Osteocyte (in vitro differentiated cells): Measurements from ENCODE around the gene DOK1. TPM values are rescaled to one million over a fixed set of nuclear protein-coding genes. Genes with fewer than 3 reads are reported as not detected.

Experiments used
- DNase-seq: peaks from one replicate; pipeline ENCODE4 v3.0.0; 2021; ENCODE audit warnings: mixed read lengths; ENCODE audit not compliant: unreplicated experiment; ENCODE audit errors: extremely low spot score
- H3K27ac Mint-ChIP-seq: one replicate; pipeline ENCODE4 v1.8.0; 2021; ENCODE audit warnings: mild to moderate bottlenecking, mixed read lengths; ENCODE audit not compliant: unreplicated experiment
- H3K27me3 Mint-ChIP-seq: one replicate; pipeline ENCODE4 v1.8.0; 2021; ENCODE audit warnings: mixed read lengths; ENCODE audit not compliant: unreplicated experiment
- H3K36me3 Mint-ChIP-seq: one replicate; pipeline ENCODE4 v1.8.0; 2021; ENCODE audit warnings: mixed read lengths; ENCODE audit not compliant: unreplicated experiment
- H3K4me1 Mint-ChIP-seq: one replicate; pipeline ENCODE4 v1.8.0; 2021; ENCODE audit warnings: mixed read lengths; ENCODE audit not compliant: unreplicated experiment
- H3K4me3 Mint-ChIP-seq: one replicate; pipeline ENCODE4 v1.8.0; 2021; ENCODE audit warnings: mild to moderate bottlenecking, moderate library complexity, mixed read lengths; ENCODE audit not compliant: unreplicated experiment
- H3K9me3 Mint-ChIP-seq: one replicate; pipeline ENCODE4 v1.8.0; 2021; ENCODE audit warnings: mixed read lengths; ENCODE audit not compliant: unreplicated experiment
- total RNA-seq: library from RNA; stranded (reverse); gene quantifications from 2 replicates; pipeline ENCODE4 v1.2.1, GENCODE V29; 2021
- TF ChIP-seq, protein P1 (sequence below): fragments of 200-600 bp; sonication (generic); IDR thresholded peaks from 2 replicates; pipeline ENCODE4 v1.5.0; 2021; ENCODE audit warnings: antibody characterized with exemption, mild to moderate bottlenecking, moderate library complexity

The DOK1 gene
- total RNA-seq, 1 donor from 2014 or later: 17.7 TPM

DNA sequence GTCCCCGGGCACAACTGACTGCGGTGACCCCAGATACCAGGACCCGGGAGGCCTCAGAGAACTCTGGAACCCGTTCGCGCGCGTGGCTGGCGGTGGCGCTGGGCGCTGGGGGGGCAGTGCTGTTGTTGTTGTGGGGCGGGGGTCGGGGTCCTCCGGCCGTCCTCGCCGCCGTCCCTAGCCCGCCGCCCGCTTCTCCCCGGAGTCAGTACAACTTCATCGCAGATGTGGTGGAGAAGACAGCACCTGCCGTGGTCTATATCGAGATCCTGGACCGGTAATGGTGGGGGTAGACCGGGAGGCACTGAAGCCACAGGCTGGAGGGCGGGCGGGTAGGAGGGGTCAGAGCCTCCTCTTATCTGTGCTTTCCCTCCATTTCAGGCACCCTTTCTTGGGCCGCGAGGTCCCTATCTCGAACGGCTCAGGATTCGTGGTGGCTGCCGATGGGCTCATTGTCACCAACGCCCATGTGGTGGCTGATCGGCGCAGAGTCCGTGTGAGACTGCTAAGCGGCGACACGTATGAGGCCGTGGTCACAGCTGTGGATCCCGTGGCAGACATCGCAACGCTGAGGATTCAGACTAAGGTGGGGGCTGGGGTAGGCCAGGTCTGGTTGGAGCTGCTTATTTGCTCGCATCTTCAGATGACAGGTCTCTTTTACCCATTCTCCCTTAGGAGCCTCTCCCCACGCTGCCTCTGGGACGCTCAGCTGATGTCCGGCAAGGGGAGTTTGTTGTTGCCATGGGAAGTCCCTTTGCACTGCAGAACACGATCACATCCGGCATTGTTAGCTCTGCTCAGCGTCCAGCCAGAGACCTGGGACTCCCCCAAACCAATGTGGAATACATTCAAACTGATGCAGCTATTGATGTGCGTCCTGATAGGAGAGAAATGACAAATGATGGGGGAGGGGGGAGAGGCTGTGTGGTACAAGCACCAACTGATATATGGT is 24.0 kb upstream of the DOK1 start:
- Mint-ChIP-seq H3K9me3 (no peaks in the 10 kb centered on the region), H3K4me3 (peak overlapping the region; percentile 95), H3K36me3 (peaks cover 19% of the 10 kb centered on the region), H3K4me1 (peaks cover 28% of the 10 kb centered on the region), H3K27ac (peak overlapping the region; percentile 76), H3K27me3 (no peaks in the 10 kb centered on the region)
- no peak for DNase-seq
- TF ChIP-seq, protein P1, sequence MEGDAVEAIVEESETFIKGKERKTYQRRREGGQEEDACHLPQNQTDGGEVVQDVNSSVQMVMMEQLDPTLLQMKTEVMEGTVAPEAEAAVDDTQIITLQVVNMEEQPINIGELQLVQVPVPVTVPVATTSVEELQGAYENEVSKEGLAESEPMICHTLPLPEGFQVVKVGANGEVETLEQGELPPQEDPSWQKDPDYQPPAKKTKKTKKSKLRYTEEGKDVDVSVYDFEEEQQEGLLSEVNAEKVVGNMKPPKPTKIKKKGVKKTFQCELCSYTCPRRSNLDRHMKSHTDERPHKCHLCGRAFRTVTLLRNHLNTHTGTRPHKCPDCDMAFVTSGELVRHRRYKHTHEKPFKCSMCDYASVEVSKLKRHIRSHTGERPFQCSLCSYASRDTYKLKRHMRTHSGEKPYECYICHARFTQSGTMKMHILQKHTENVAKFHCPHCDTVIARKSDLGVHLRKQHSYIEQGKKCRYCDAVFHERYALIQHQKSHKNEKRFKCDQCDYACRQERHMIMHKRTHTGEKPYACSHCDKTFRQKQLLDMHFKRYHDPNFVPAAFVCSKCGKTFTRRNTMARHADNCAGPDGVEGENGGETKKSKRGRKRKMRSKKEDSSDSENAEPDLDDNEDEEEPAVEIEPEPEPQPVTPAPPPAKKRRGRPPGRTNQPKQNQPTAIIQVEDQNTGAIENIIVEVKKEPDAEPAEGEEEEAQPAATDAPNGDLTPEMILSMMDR: no peak

DNA sequence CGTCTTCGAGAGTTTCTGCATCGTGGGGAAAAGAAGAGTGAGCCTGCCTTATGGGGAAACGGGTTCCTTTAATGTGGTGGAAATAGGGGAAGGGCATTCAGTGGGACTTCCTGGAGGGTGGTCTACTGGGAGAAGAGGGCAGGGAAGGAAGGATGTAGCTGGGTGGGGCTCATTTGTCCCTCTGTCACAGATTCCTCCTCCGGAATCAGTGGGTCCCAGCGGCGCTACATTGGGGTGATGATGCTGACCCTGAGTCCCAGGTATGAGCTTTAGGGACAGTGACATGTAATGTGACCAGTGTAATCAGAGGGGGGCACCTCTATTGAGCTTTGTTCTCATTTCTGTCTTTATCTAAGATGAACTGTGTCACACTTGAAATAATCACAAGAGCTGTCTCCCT is 22.9 kb upstream of the DOK1 start:
- TF ChIP-seq, protein P1: no peak
- no peaks in the 10 kb centered on the region for H3K27me3 Mint-ChIP-seq
- H3K36me3 Mint-ChIP-seq: peaks cover 10% of the 10 kb centered on the region
- no peaks in the 10 kb centered on the region for H3K9me3 Mint-ChIP-seq
- H3K27ac Mint-ChIP-seq: peak overlapping the region; percentile 61
- H3K4me3 Mint-ChIP-seq: no peak overlapping the region
- H3K4me1 Mint-ChIP-seq: peaks cover 28% of the 10 kb centered on the region
- DNase-seq: no peak

DNA sequence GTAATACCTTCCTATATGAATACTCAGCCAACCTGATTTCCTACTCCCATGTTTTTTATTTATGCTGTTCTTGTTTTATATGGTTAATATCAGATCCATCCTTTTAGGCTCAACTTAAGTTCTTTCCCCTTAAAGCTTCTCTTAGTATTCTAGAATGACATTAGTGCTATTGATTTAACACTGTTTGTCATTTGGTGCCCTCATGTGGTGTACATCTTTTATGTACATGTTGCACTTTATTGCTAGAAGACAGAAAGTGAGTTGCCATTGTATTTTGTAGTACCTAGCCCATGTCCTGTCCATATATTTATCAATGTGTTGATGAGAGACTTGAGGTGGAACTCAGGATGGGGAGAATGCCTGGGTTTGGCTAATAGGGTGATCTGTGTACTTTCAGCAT is 22.3 kb upstream of the DOK1 start:
- no peak for DNase-seq
- Mint-ChIP-seq H3K4me1 (peaks cover 28% of the 10 kb centered on the region), H3K27ac (peak overlapping the region; percentile 61), H3K36me3 (peaks cover 5% of the 10 kb centered on the region), H3K9me3 (no peaks in the 10 kb centered on the region), H3K4me3 (no peak overlapping the region), H3K27me3 (no peaks in the 10 kb centered on the region)
- TF ChIP-seq, protein P1: peak; percentile 49

DNA sequence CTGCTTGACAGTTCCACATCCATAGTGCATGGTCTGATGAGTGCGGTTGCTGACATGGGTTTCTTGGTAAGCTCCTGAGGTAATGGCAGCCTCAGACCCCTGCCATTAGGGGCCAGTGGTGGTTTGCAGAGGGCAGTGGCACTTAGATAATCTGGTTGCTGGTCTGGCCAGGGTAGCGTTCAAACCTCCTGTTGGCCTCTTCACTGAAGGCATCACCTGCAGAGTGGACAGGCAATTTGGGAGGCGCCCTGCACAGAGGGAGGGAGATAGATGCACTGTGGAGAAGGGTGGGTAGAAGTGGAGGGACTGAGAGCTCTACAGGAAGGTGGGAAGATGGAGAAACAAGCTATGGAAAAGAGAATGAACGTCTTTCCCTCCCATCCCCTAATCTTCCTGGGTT is 21.1 kb upstream of the DOK1 start:
- Mint-ChIP-seq H3K9me3 (no peaks in the 10 kb centered on the region), H3K36me3 (peaks cover 2% of the 10 kb centered on the region), H3K27me3 (no peaks in the 10 kb centered on the region), H3K4me1 (peaks cover 23% of the 10 kb centered on the region), H3K4me3 (no peak overlapping the region), H3K27ac (no peak overlapping the region)
- no peak for DNase-seq
- TF ChIP-seq, protein P1: no peak

DNA sequence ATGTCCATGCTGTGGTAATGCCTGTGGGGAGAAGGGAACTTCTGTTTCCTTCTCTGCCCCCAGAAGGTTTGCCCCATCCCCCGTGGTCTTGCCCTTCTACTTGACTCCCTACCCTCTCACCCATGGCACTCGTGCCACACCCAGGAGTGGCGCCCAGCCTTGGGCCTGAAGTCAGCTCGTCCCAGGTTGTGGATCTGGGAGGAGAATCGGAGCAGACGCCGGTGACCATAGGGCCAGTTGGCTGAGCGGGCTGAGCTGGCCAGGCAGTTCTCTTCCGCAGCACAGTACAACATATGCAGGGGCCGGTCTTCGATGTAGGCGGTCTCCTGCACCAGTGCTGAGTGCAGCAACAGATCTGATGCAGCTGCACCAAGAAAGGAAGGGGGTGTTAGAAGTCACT is 20.1 kb upstream of the DOK1 start:
- Mint-ChIP-seq H3K4me1 (peaks cover 17% of the 10 kb centered on the region), H3K27ac (no peak overlapping the region), H3K4me3 (no peak overlapping the region), H3K36me3 (peaks cover 2% of the 10 kb centered on the region), H3K9me3 (no peaks in the 10 kb centered on the region), H3K27me3 (no peaks in the 10 kb centered on the region)
- no peak for DNase-seq
- TF ChIP-seq, protein P1: no peak
